ENCODE data around the gene LIMS1. TPM values are rescaled to one million over a fixed set of nuclear protein-coding genes. Genes with fewer than 3 reads are reported as not detected.

LIMS1 gene
- total and polyA plus RNA-seq, 2 of the 13 experiments (the other 11 are each of a cell fraction or from before 2014, with no cell fraction given), result 38.3 to 49.6 TPM

DNA sequence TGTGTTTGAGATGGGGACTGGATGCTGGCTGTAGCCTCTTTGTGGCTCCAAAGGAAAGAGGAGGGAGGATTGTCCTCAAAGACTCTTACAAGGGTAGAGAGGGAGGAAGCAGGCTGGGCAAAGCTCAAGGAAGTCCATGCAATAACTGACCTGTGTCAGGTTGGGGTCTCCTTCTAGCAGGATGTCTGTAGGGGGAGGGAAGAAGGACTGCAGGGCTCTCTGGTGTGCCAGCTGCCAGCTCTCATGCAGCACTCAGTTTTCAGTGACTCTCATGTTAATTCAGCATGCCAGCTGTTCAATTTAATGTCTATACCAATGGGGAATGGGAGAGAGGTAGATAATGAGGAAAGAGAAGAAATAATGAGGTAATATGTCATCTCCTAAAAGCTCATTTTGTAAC lies 99.7 kb downstream of the LIMS1 start (continued):
- no peak for TF ChIP-seq ARID4A (CRISPR knock-in tag; IDR thresholded peaks at IDR 0.05; ENCODE audit: borderline replicate concordance)
- TF ChIP-seq, protein P1, sequence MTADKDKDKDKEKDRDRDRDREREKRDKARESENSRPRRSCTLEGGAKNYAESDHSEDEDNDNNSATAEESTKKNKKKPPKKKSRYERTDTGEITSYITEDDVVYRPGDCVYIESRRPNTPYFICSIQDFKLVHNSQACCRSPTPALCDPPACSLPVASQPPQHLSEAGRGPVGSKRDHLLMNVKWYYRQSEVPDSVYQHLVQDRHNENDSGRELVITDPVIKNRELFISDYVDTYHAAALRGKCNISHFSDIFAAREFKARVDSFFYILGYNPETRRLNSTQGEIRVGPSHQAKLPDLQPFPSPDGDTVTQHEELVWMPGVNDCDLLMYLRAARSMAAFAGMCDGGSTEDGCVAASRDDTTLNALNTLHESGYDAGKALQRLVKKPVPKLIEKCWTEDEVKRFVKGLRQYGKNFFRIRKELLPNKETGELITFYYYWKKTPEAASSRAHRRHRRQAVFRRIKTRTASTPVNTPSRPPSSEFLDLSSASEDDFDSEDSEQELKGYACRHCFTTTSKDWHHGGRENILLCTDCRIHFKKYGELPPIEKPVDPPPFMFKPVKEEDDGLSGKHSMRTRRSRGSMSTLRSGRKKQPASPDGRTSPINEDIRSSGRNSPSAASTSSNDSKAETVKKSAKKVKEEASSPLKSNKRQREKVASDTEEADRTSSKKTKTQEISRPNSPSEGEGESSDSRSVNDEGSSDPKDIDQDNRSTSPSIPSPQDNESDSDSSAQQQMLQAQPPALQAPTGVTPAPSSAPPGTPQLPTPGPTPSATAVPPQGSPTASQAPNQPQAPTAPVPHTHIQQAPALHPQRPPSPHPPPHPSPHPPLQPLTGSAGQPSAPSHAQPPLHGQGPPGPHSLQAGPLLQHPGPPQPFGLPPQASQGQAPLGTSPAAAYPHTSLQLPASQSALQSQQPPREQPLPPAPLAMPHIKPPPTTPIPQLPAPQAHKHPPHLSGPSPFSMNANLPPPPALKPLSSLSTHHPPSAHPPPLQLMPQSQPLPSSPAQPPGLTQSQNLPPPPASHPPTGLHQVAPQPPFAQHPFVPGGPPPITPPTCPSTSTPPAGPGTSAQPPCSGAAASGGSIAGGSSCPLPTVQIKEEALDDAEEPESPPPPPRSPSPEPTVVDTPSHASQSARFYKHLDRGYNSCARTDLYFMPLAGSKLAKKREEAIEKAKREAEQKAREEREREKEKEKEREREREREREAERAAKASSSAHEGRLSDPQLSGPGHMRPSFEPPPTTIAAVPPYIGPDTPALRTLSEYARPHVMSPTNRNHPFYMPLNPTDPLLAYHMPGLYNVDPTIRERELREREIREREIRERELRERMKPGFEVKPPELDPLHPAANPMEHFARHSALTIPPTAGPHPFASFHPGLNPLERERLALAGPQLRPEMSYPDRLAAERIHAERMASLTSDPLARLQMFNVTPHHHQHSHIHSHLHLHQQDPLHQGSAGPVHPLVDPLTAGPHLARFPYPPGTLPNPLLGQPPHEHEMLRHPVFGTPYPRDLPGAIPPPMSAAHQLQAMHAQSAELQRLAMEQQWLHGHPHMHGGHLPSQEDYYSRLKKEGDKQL (CRISPR knock-in tag; IDR thresholded peaks at IDR 0.05; ENCODE audit: low read depth), result no peak
- no peak for TF ChIP-seq CBX2 (IDR thresholded peaks at IDR 0.05; ENCODE audit: low read depth, low read length)
- TF ChIP-seq CBX2 (CRISPR knock-in tag; IDR thresholded peaks at IDR 0.05; ENCODE audit: low read depth), result no peak
- no peak for TF ChIP-seq FOXA3 (CRISPR knock-in tag; IDR thresholded peaks at IDR 0.05)
- no peak for TF ChIP-seq FOXJ3 (CRISPR knock-in tag; IDR thresholded peaks at IDR 0.05; ENCODE audit: borderline replicate concordance)
- TF ChIP-seq KMT2B (CRISPR knock-in tag; IDR thresholded peaks at IDR 0.05), result no peak
- no peak for TF ChIP-seq LBX2 (CRISPR knock-in tag; IDR thresholded peaks at IDR 0.05; ENCODE audit: borderline replicate concordance)
- no peak for TF ChIP-seq ZNF562 (CRISPR knock-in tag; IDR thresholded peaks at IDR 0.05; ENCODE audit: borderline replicate concordance)
